HG03103 (cell line): ENCODE results near the gene ZFYVE21.

ENCODE experiments used
- ATAC-seq: cut with Tn5 transposase; IDR thresholded peaks from one replicate; pipeline ENCODE4 v1.9.1; 2021; ENCODE audit warnings: low read depth; ENCODE audit not compliant: unreplicated experiment

Gene ZFYVE21

GRCh38 chr14:103691655-103692054 is 24.0 kb upstream of the ZFYVE21 start:
- peak; percentile 44 for ATAC-seq

GRCh38 chr14:103692159-103692558 is 23.5 kb upstream of the ZFYVE21 start:
- ATAC-seq = peak; percentile 12

- ATAC-seq = no peak
Measured at GRCh38 chr14:103692871-103693270, 22.7 kb upstream of the ZFYVE21 start.

- no peak for ATAC-seq
Measured at GRCh38 chr14:103693515-103693914, 22.1 kb upstream of the ZFYVE21 start.

GRCh38 chr14:103694572-103695026 is 21.0 kb upstream of the ZFYVE21 start:
- no peak for ATAC-seq

GRCh38 chr14:103695296-103696069 is 20.1 kb upstream of the ZFYVE21 start:
- no peak for ATAC-seq

- ATAC-seq = no peak
Measured at GRCh38 chr14:103696070-103696402, 19.6 kb upstream of the ZFYVE21 start.

- ATAC-seq = no peak
Measured at GRCh38 chr14:103696466-103697071, 19.0 kb upstream of the ZFYVE21 start.

- ATAC-seq = no peak
Measured at GRCh38 chr14:103697206-103697602, 18.4 kb upstream of the ZFYVE21 start.

GRCh38 chr14:103697603-103698379 is 17.8 kb upstream of the ZFYVE21 start:
- no peak for ATAC-seq

GRCh38 chr14:103698380-103699260 is 17.0 kb upstream of the ZFYVE21 start:
- no peak for ATAC-seq

GRCh38 chr14:103699261-103699661 is 16.3 kb upstream of the ZFYVE21 start:
- no peak for ATAC-seq

- ATAC-seq = no peak
Measured at GRCh38 chr14:103699901-103700752, 15.5 kb upstream of the ZFYVE21 start.

GRCh38 chr14:103700753-103701490 is 14.7 kb upstream of the ZFYVE21 start:
- no peak for ATAC-seq

- no peak for ATAC-seq
Measured at GRCh38 chr14:103702095-103702494, 13.5 kb upstream of the ZFYVE21 start.

GRCh38 chr14:103702497-103703432 is 12.8 kb upstream of the ZFYVE21 start:
- no peak for ATAC-seq

GRCh38 chr14:103703433-103704385 is 11.9 kb upstream of the ZFYVE21 start:
- no peak for ATAC-seq
